Inferior parietal cortex (tissue), 1 donor: ENCODE data around the gene CPXM2.
A peak's percentile ranks its signal among the peaks of the same experiment; 100 is the strongest.

Experiments
- DNase-seq: peaks from one replicate; pipeline ENCODE4 v3.0.0-alpha.2; 2016; ENCODE audit errors: extremely low spot score

CPXM2 gene

GRCh38 chr10:123904834-123905409, 13.3 kb upstream of the CPXM2 start:
- no peak for DNase-seq

GRCh38 chr10:123903621-123904020, 12.0 kb upstream of the CPXM2 start:
- DNase-seq: no peak

- DNase-seq: no peak
Observed at GRCh38 chr10:123901621-123902020, 10.0 kb upstream of the CPXM2 start.

- DNase-seq: no peak
Observed at GRCh38 chr10:123897146-123897545, 5.5 kb upstream of the CPXM2 start.

- DNase-seq: no peak
Observed at GRCh38 chr10:123896246-123896927, 4.8 kb upstream of the CPXM2 start.

- DNase-seq: no peak
Observed at GRCh38 chr10:123893651-123894050, 2.0 kb upstream of the CPXM2 start.

- no peak for DNase-seq
Observed at GRCh38 chr10:123890756-123891143, 857 bp downstream of the CPXM2 start.

GRCh38 chr10:123890226-123890625, 1.4 kb downstream of the CPXM2 start:
- DNase-seq: no peak

- DNase-seq: no peak
Observed at GRCh38 chr10:123889821-123890220, 1.8 kb downstream of the CPXM2 start.

GRCh38 chr10:123888751-123889150, 2.9 kb downstream of the CPXM2 start:
- DNase-seq: no peak

- DNase-seq: no peak
Observed at GRCh38 chr10:123888256-123888655, 3.4 kb downstream of the CPXM2 start.

- DNase-seq: peak; percentile 42
Observed at GRCh38 chr10:123886292-123886691, 5.3 kb downstream of the CPXM2 start.

GRCh38 chr10:123885406-123886170, 6.0 kb downstream of the CPXM2 start:
- DNase-seq: no peak

- DNase-seq: no peak
Observed at GRCh38 chr10:123884907-123885381, 6.7 kb downstream of the CPXM2 start.

GRCh38 chr10:123884351-123884906, 7.2 kb downstream of the CPXM2 start:
- no peak for DNase-seq

GRCh38 chr10:123883673-123884320, 7.8 kb downstream of the CPXM2 start:
- no peak for DNase-seq

GRCh38 chr10:123882681-123883445, 8.7 kb downstream of the CPXM2 start:
- DNase-seq: no peak

GRCh38 chr10:123882177-123882576, 9.4 kb downstream of the CPXM2 start:
- no peak for DNase-seq

GRCh38 chr10:123879606-123880257, 11.9 kb downstream of the CPXM2 start:
- no peak for DNase-seq

- DNase-seq: no peak
Observed at GRCh38 chr10:123878666-123879303, 12.8 kb downstream of the CPXM2 start.
